PC-9 (cell line): ENCODE data around the gene KLHL35.

ENCODE experiments used
- CTCF ChIP-seq: fragments of 200-600 bp; sonication (generic); conservative IDR thresholded peaks from 2 replicates; pipeline ENCODE4 v1.6.1; 2017; ENCODE audit warnings: mixed run types, antibody characterized with exemption, mild to moderate bottlenecking, moderate library complexity
- EZH2 ChIP-seq: fragments of 200-600 bp; sonication (generic); IDR thresholded peaks from 2 replicates; pipeline ENCODE4 v1.8.0; 2017; ENCODE audit warnings: antibody characterized with exemption, low read depth

GRCh38 chr11:75480185-75481175 is 47.5 kb upstream of the KLHL35 start:
- TF ChIP-seq CTCF = no peak
- no peak for TF ChIP-seq EZH2
